Activated CD4-positive, alpha-beta T cell treated with anti-CD3 and anti-CD28 coated beads, Interleukin-2, amount 10 ng/mL, durations not matched to agents 7 days and 5 days (primary cell): ENCODE results near the gene PPARGC1A. TPM values are rescaled to one million over a fixed set of nuclear protein-coding genes. Genes with fewer than 3 reads are reported as not detected.

Source experiments
- CTCF ChIA-PET: fragments of 350-600 bp; sonication (Branson Sonifier 250); formaldehyde crosslinking; loops from one replicate; lab custom pipeline; 2021; ENCODE audit warnings: antibody characterized with exemption; lab: Charles Lee
- POLR2A ChIA-PET: fragments of 350-600 bp; sonication (Branson Sonifier 250); formaldehyde crosslinking; loops from one replicate; lab custom pipeline; 2021; ENCODE audit warnings: antibody characterized with exemption; lab: Charles Lee
- DNase-seq: peaks from one replicate; pipeline ENCODE4 v3.0.0-alpha.2; 2020
- H3K27ac Mint-ChIP-seq: one replicate; pipeline ENCODE4 v1.8.0; 2021; ENCODE audit warnings: mild to moderate bottlenecking, moderate library complexity, mixed read lengths
- H3K27me3 Mint-ChIP-seq: one replicate; pipeline ENCODE4 v1.8.0; 2021; ENCODE audit warnings: mixed read lengths
- H3K36me3 Mint-ChIP-seq: one replicate; pipeline ENCODE4 v1.8.0; 2021; ENCODE audit warnings: low read depth, mixed read lengths
- H3K4me1 Mint-ChIP-seq: one replicate; pipeline ENCODE4 v1.8.0; 2021; ENCODE audit warnings: mixed read lengths
- H3K4me3 Mint-ChIP-seq: one replicate; pipeline ENCODE4 v1.8.0; 2021; ENCODE audit warnings: mild to moderate bottlenecking, moderate library complexity, mixed read lengths
- H3K9me3 Mint-ChIP-seq: one replicate; pipeline ENCODE4 v1.8.0; 2021; ENCODE audit warnings: mixed read lengths
- total RNA-seq, 2 experiments: library from RNA; stranded (reverse); gene quantifications; one replicate each; pipeline ENCODE4 v1.2.3, GENCODE V29; 2021

The PPARGC1A gene
- total RNA-seq, 2 experiments from 2014 or later, result not detected

GRCh38 chr4:23903859-23904438 lies 14.1 kb upstream of the PPARGC1A start:
- CTCF ChIA-PET, result no interaction called here
- no peaks in the 10 kb centered on the region for H3K4me1 Mint-ChIP-seq
- DNase-seq, result no peak
- H3K4me3 Mint-ChIP-seq, result no peak overlapping the region
- H3K36me3 Mint-ChIP-seq, result no peaks in the 10 kb centered on the region
- H3K27me3 Mint-ChIP-seq, result no peaks in the 10 kb centered on the region
- POLR2A ChIA-PET, result no interaction called here
- no peaks in the 10 kb centered on the region for H3K9me3 Mint-ChIP-seq
- H3K27ac Mint-ChIP-seq, result no peak overlapping the region

DNA sequence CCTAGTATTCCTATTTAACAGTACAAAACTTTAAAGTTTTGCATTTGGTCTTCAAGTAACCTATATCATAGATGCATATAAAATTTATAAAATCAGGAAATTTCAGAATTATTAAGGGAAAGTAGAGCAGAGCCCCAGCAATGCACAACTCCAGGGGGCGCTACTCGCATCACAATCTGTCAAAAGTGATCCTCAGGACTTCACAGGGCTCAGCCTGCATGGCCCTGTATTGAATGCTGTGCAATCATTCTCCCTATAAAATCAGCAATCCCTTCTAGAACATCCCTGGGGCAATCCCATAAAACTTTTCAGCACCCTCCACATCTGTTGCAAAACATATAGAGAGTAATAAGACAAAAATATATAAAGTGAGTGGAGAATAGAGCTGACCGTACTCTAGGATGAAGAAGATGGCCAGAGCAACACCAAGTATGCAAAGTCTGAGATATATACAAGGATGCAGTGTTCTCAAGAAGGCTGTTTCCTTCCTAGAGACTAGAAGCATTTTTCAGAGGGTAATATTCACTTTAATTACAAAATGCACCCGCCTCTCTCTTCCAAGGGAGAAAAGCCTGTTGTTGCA lies 12.5 kb upstream of the PPARGC1A start:
- no peaks in the 10 kb centered on the region for H3K4me1 Mint-ChIP-seq

GRCh38 chr4:23900636-23901035 lies 10.8 kb upstream of the PPARGC1A start:
- H3K27me3 Mint-ChIP-seq, result no peaks in the 10 kb centered on the region
- no peak overlapping the region for H3K27ac Mint-ChIP-seq
- no peaks in the 10 kb centered on the region for H3K9me3 Mint-ChIP-seq
- no peaks in the 10 kb centered on the region for H3K4me1 Mint-ChIP-seq
- H3K4me3 Mint-ChIP-seq, result no peak overlapping the region
- DNase-seq, result no peak
- CTCF ChIA-PET, result no interaction called here
- POLR2A ChIA-PET, result no interaction called here
- H3K36me3 Mint-ChIP-seq, result no peaks in the 10 kb centered on the region

More for the DNA sequence above, 12.5 kb upstream of the PPARGC1A start:
- no peak overlapping the region for H3K4me3 Mint-ChIP-seq
- no peaks in the 10 kb centered on the region for H3K27me3 Mint-ChIP-seq
- POLR2A ChIA-PET, result no interaction called here
- CTCF ChIA-PET, result no interaction called here
- no peaks in the 10 kb centered on the region for H3K36me3 Mint-ChIP-seq
- H3K9me3 Mint-ChIP-seq, result no peaks in the 10 kb centered on the region
- no peak for DNase-seq
- H3K27ac Mint-ChIP-seq, result no peak overlapping the region

GRCh38 chr4:23899565-23899964 lies 9.7 kb upstream of the PPARGC1A start:
- no peak for DNase-seq
- Mint-ChIP-seq H3K4me1 (no peaks in the 10 kb centered on the region), H3K9me3 (no peaks in the 10 kb centered on the region), H3K27ac (no peak overlapping the region), H3K4me3 (no peak overlapping the region), H3K27me3 (no peaks in the 10 kb centered on the region), H3K36me3 (no peaks in the 10 kb centered on the region)
- POLR2A ChIA-PET, result no interaction called here
- CTCF ChIA-PET, result no interaction called here

DNA sequence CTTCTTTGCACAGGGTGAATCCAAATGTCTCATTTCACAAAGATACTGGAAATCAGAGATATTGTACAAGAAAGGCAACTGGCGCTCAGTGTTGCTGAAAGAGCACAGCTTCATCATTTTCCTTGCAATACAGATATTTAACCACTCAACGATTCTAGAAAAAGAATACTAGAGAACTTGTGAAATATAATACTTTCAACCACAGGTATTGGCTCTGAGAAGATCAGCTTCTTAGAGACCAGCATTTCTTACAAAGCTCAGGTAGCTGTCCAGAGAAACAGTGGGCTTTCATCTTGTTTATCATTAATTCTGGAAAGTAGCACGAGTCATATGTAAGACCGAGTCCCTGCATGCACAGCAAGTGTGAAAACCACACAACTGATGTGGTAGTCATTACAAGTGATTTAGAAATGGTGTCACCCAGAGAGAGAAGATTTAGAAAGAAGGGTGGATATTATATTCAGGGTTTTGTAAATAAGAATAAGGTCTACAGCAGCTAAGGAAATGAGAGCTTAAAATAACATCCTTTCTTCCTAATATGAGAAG lies 7.8 kb upstream of the PPARGC1A start:
- H3K4me1 Mint-ChIP-seq, result no peaks in the 10 kb centered on the region

GRCh38 chr4:23894021-23894420 lies 4.2 kb upstream of the PPARGC1A start:
- POLR2A ChIA-PET, result no interaction called here
- CTCF ChIA-PET, result no interaction called here
- Mint-ChIP-seq H3K4me3 (no peak overlapping the region), H3K27me3 (peaks cover 10% of the 10 kb centered on the region), H3K36me3 (no peaks in the 10 kb centered on the region), H3K27ac (no peak overlapping the region), H3K9me3 (no peaks in the 10 kb centered on the region), H3K4me1 (no peaks in the 10 kb centered on the region)
- DNase-seq, result no peak

More for the DNA sequence above, 7.8 kb upstream of the PPARGC1A start:
- H3K4me3 Mint-ChIP-seq, result no peak overlapping the region
- H3K9me3 Mint-ChIP-seq, result no peaks in the 10 kb centered on the region
- H3K27me3 Mint-ChIP-seq, result no peaks in the 10 kb centered on the region
- H3K27ac Mint-ChIP-seq, result no peak overlapping the region
- DNase-seq, result no peak
- POLR2A ChIA-PET, result no interaction called here
- H3K36me3 Mint-ChIP-seq, result no peaks in the 10 kb centered on the region
- CTCF ChIA-PET, result no interaction called here

GRCh38 chr4:23891064-23891421 lies 1.2 kb upstream of the PPARGC1A start:
- H3K4me3 Mint-ChIP-seq, result no peak overlapping the region

DNA sequence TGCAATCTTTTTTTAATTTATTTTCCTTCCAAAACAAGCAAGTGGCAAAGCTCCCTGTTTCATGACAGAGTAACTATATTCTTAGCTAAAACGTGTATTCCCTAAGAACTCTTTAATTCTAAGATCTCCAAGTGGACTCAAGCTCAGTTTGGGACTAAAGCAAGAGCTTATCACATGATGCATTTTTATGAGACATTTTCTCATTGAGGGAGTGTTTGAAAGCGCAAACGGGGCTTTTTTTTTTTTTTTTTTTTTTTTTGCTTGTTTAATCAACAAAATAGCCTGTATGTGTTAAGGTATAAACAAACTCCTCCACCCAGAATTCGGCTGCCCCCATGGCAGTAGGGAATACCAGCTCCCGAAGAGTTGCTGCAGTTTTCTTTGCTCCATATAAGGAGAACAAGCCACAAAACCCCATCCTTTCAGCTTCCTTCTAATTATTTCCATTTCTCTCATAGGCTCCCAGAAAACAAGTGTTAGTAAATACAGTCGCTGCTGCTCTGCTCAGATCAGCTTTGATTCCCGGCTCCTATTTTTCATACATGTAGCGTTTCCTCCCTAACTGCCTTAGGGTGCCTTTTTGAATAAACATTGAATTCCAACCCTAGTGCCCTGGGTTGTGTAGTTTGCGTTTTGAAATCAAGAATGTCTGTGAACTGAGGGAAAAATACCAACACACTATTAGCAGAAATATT lies 669 bp upstream of the PPARGC1A start:
- peaks cover 19% of the 10 kb centered on the region for H3K27me3 Mint-ChIP-seq
- POLR2A ChIA-PET, result no interaction called here
- H3K27ac Mint-ChIP-seq, result no peak overlapping the region
- CTCF ChIA-PET, result interaction anchor here (0.9 kb wide), 1 partner anchor 17 kb away, joined by 3 read pairs; no protein-coding TSS in a partner anchor
- no peak overlapping the region for H3K4me3 Mint-ChIP-seq
- H3K9me3 Mint-ChIP-seq, result no peaks in the 10 kb centered on the region
- DNase-seq, result no peak
- no peaks in the 10 kb centered on the region for H3K36me3 Mint-ChIP-seq
- H3K4me1 Mint-ChIP-seq, result no peaks in the 10 kb centered on the region

More at GRCh38 chr4:23891064-23891421, 1.2 kb upstream of the PPARGC1A start:
- no peak for DNase-seq
- Mint-ChIP-seq H3K4me1 (no peaks in the 10 kb centered on the region), H3K36me3 (no peaks in the 10 kb centered on the region), H3K9me3 (no peaks in the 10 kb centered on the region), H3K27ac (no peak overlapping the region), H3K27me3 (peaks cover 19% of the 10 kb centered on the region)
- ChIA-PET POLR2A (no interaction called here), CTCF (no interaction called here)

DNA sequence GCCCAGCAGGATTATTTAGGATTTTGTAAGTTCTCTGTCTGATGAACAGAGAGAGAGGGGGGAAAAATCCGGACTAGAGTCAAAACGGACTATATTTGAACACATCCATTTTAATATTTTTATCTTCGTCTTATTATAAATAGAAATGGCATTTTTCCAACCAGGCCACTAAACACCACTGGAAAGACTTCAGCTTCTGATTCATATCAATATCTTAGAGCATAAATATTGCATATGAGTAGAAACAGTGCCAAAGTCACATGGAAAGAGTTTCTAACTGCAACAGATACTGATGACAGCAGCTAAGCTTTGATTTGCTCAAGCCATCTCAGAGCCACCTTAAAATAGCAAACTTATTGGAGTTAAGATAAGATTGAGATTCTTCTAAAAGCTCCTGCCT lies 456 bp downstream of the PPARGC1A start:
- H3K9me3 Mint-ChIP-seq, result no peaks in the 10 kb centered on the region
- peaks cover 19% of the 10 kb centered on the region for H3K27me3 Mint-ChIP-seq
- no peak overlapping the region for H3K27ac Mint-ChIP-seq
- no peak for DNase-seq
- POLR2A ChIA-PET, result no interaction called here
- H3K4me3 Mint-ChIP-seq, result no peak overlapping the region
- no peaks in the 10 kb centered on the region for H3K36me3 Mint-ChIP-seq
- no peaks in the 10 kb centered on the region for H3K4me1 Mint-ChIP-seq
- CTCF ChIA-PET, result interaction anchor here (0.9 kb wide), 1 partner anchor 16 kb away, joined by 3 read pairs; no protein-coding TSS in a partner anchor

DNA sequence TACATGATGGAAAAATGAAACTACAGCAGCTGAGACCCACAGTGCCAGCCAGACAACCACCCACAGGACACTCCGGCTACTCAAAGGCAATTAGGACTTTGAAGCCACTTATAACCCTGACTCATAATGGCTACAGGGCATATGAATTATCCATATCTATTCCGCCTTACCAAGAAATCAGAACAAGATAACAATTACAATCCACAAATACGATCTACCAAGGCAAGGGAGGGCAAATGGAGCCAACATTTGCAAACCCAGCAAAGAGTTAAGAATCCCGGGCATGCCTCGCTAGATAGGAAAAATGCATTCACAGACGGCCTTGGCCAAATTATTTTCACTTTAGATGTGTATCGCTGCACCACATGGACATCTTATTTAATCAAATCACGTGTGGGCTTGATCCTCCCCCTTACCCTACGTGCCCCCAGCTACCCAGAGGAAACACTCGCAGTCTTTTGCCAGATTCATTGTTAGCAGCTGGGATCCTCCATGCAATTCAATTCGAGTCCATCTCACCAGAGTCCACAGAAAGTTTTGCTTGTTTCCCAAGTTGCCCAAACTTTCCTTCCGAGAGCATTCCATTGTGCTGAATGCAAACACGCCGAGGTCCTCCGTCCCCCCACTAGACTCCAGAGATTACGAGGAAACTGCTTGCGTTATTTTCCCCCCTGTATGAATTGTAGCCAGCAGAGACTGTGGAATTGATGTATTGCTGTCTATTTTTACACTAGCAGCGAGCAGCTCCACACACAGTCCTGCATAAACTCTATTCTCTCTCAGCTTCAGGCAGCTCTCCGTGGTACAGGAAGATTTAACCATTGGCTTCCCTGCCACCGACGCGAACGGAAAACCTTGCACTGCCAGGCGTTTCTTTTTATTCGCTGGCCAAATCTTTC lies 1.2 kb downstream of the PPARGC1A start:
- H3K4me3 Mint-ChIP-seq, result no peak overlapping the region
- no peaks in the 10 kb centered on the region for H3K9me3 Mint-ChIP-seq

GRCh38 chr4:23887989-23888388 lies 1.9 kb downstream of the PPARGC1A start:
- Mint-ChIP-seq H3K4me1 (no peaks in the 10 kb centered on the region), H3K36me3 (no peaks in the 10 kb centered on the region), H3K9me3 (no peaks in the 10 kb centered on the region), H3K4me3 (no peak overlapping the region), H3K27ac (no peak overlapping the region), H3K27me3 (peaks cover 19% of the 10 kb centered on the region)
- ChIA-PET CTCF (no interaction called here), POLR2A (no interaction called here)
- no peak for DNase-seq

More for the DNA sequence above, 1.2 kb downstream of the PPARGC1A start:
- no peak for DNase-seq
- CTCF ChIA-PET, result no interaction called here
- H3K4me1 Mint-ChIP-seq, result no peaks in the 10 kb centered on the region
- POLR2A ChIA-PET, result no interaction called here
- no peak overlapping the region for H3K27ac Mint-ChIP-seq
- H3K36me3 Mint-ChIP-seq, result no peaks in the 10 kb centered on the region
- H3K27me3 Mint-ChIP-seq, result peaks cover 19% of the 10 kb centered on the region

GRCh38 chr4:23887173-23887572 lies 2.7 kb downstream of the PPARGC1A start:
- Mint-ChIP-seq H3K4me3 (no peak overlapping the region), H3K4me1 (no peaks in the 10 kb centered on the region), H3K27ac (no peak overlapping the region), H3K36me3 (no peaks in the 10 kb centered on the region), H3K27me3 (peaks cover 19% of the 10 kb centered on the region), H3K9me3 (no peaks in the 10 kb centered on the region)
- POLR2A ChIA-PET, result no interaction called here
- DNase-seq, result no peak
- CTCF ChIA-PET, result no interaction called here
